ENCODE data around the gene RNF41.

Gene RNF41

DNA sequence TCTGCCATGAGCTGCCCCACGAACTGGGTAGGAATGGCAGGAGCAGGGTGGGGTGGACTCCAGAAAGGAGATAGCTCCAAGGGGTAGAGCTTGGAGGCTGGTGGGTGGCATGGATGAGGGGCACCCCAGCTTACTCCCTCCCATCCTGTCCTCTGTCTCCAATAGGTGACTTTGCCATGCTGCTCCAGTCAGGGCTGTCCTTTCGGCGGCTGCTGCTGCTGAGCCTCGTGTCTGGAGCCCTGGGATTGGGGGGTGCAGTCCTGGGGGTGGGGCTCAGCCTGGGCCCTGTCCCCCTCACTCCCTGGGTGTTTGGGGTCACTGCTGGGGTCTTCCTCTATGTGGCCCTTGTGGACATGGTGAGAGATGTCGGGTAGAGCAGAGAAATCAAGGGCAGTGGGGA lies 15.3 kb upstream of the RNF41 start:
- no peak overlapping the region for H3K4me2 ChIP-seq (ENCODE audit: low read length)
- no peaks in the 10 kb centered on the region for H3K27me3 ChIP-seq (ENCODE audit: control insufficient read depth, insufficient read depth, low read length)
- H3K9me3 ChIP-seq (ENCODE audit: control insufficient read depth, low read length): no peaks in the 10 kb centered on the region
- H3K4me3 ChIP-seq (ENCODE audit: low read depth, low read length): no peak overlapping the region
- no peaks in the 10 kb centered on the region for H3K4me1 ChIP-seq
- no peak overlapping the region for H3K9ac ChIP-seq
- H3K27ac ChIP-seq: no peak overlapping the region
- no peaks in the 10 kb centered on the region for H3K36me3 ChIP-seq (ENCODE audit: control insufficient read depth, insufficient read depth, low read length)
- no peaks in the 10 kb centered on the region for H3K79me2 ChIP-seq
- TF ChIP-seq, protein P1, sequence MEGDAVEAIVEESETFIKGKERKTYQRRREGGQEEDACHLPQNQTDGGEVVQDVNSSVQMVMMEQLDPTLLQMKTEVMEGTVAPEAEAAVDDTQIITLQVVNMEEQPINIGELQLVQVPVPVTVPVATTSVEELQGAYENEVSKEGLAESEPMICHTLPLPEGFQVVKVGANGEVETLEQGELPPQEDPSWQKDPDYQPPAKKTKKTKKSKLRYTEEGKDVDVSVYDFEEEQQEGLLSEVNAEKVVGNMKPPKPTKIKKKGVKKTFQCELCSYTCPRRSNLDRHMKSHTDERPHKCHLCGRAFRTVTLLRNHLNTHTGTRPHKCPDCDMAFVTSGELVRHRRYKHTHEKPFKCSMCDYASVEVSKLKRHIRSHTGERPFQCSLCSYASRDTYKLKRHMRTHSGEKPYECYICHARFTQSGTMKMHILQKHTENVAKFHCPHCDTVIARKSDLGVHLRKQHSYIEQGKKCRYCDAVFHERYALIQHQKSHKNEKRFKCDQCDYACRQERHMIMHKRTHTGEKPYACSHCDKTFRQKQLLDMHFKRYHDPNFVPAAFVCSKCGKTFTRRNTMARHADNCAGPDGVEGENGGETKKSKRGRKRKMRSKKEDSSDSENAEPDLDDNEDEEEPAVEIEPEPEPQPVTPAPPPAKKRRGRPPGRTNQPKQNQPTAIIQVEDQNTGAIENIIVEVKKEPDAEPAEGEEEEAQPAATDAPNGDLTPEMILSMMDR (IDR thresholded peaks at IDR 0.05): no peak
- H2AFZ ChIP-seq: no peak overlapping the region

DNA sequence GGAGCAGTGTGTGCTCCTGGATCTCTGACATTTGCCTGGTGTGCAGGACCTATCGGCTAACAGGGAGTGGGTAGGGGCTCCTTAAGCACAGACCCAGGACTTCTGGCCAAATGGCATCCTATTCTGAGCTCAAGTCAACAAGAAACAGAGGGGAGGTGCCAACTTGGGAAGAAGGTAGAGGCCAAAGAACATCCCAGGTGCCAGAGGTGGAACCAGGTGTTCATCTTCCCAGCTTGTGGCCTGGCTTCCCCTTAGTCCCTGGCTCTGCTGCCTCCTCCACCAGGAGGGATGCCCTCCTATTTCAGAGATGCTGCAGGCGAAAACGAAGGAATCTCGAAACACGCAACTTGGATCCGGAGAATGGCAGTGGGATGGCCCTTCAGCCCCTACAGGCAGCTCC lies 14.4 kb upstream of the RNF41 start:
- no peak overlapping the region for H3K27ac ChIP-seq
- no peak overlapping the region for H3K4me2 ChIP-seq (ENCODE audit: low read length)
- no peaks in the 10 kb centered on the region for H3K36me3 ChIP-seq (ENCODE audit: control insufficient read depth, insufficient read depth, low read length)

DNA sequence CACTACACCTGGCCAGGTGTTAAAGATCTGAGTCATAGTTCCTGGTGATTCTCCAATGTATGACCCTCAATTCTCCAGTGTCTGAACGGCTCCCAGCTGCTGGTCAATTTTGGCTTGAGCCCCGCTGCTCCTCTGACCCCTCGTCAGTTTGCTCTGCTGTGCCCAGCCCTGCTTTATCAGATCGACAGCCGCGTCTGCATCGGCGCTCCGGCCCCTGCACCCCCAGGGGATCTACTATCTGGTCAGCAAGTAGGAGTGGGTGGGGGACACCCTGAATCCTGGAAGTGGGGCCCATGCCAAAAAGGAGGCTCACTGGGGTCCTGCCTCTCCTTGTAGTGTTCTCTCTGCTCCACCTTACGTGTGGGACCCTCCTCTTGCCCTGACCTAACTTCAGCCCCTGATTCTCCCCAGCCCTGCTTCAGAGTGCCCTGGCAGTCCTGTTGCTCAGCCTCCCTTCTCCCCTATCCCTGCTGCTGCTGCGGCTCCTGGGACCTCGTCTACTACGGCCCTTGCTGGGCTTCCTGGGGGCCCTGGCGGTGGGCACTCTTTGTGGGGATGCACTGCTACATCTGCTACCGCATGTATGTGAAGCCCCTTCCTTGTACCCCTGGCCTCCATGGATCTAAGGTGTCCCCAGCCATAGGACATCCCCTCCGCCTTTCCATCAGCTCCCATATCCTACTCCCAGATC lies 13.2 kb upstream of the RNF41 start:
- Histone ChIP-seq H3K36me3 (ENCODE audit: control insufficient read depth, insufficient read depth, low read length) (no peaks in the 10 kb centered on the region), H3K4me2 (ENCODE audit: low read length) (no peak overlapping the region), H2AFZ (no peak overlapping the region), H3K27ac (no peak overlapping the region), H3K79me2 (no peaks in the 10 kb centered on the region), H3K9me3 (ENCODE audit: control insufficient read depth, low read length) (no peaks in the 10 kb centered on the region), H3K9ac (no peak overlapping the region), H3K4me1 (no peaks in the 10 kb centered on the region), H3K4me3 (ENCODE audit: low read depth, low read length) (no peak overlapping the region), H3K27me3 (ENCODE audit: control insufficient read depth, insufficient read depth, low read length) (no peaks in the 10 kb centered on the region)
- TF ChIP-seq, protein P1 (IDR thresholded peaks at IDR 0.05): no peak

More for the DNA sequence above, 14.4 kb upstream of the RNF41 start:
- Histone ChIP-seq H3K4me1 (no peaks in the 10 kb centered on the region), H3K9ac (no peak overlapping the region), H3K4me3 (ENCODE audit: low read depth, low read length) (no peak overlapping the region), H2AFZ (no peak overlapping the region), H3K79me2 (no peaks in the 10 kb centered on the region), H3K9me3 (ENCODE audit: control insufficient read depth, low read length) (no peaks in the 10 kb centered on the region), H3K27me3 (ENCODE audit: control insufficient read depth, insufficient read depth, low read length) (no peaks in the 10 kb centered on the region)
- TF ChIP-seq, protein P1 (IDR thresholded peaks at IDR 0.05): no peak

DNA sequence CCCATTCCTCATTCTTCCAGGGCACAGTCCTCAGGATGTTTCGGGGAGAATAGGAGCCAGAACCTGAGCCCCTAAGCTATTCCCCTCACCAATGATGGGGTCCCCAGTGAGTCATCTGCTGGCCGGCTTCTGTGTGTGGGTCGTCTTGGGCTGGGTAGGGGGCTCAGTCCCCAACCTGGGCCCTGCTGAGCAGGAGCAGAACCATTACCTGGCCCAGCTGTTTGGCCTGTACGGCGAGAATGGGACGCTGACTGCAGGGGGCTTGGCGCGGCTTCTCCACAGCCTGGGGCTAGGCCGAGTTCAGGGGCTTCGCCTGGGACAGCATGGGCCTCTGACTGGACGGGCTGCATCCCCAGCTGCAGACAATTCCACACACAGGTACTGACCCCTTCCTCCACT lies 9.5 kb upstream of the RNF41 start:
- Histone ChIP-seq H3K9me3 (ENCODE audit: control insufficient read depth, low read length) (no peaks in the 10 kb centered on the region), H3K27ac (no peak overlapping the region), H3K9ac (no peak overlapping the region), H3K4me1 (no peaks in the 10 kb centered on the region), H3K36me3 (ENCODE audit: control insufficient read depth, insufficient read depth, low read length) (no peaks in the 10 kb centered on the region), H3K4me3 (ENCODE audit: low read depth, low read length) (no peak overlapping the region), H2AFZ (no peak overlapping the region), H3K4me2 (ENCODE audit: low read length) (no peak overlapping the region), H3K27me3 (ENCODE audit: control insufficient read depth, insufficient read depth, low read length) (no peaks in the 10 kb centered on the region), H3K79me2 (no peaks in the 10 kb centered on the region)
- TF ChIP-seq, protein P1 (IDR thresholded peaks at IDR 0.05): no peak

Measured in parathyroid adenoma (tissue), 2 donors.